ENCODE measurements around the gene CAPRIN1. TPM values are rescaled to one million over a fixed set of nuclear protein-coding genes. Genes with fewer than 3 reads are reported as not detected.

The CAPRIN1 gene
- total RNA-seq, 1 experiment from 2014 or later: 301 TPM

DNA sequence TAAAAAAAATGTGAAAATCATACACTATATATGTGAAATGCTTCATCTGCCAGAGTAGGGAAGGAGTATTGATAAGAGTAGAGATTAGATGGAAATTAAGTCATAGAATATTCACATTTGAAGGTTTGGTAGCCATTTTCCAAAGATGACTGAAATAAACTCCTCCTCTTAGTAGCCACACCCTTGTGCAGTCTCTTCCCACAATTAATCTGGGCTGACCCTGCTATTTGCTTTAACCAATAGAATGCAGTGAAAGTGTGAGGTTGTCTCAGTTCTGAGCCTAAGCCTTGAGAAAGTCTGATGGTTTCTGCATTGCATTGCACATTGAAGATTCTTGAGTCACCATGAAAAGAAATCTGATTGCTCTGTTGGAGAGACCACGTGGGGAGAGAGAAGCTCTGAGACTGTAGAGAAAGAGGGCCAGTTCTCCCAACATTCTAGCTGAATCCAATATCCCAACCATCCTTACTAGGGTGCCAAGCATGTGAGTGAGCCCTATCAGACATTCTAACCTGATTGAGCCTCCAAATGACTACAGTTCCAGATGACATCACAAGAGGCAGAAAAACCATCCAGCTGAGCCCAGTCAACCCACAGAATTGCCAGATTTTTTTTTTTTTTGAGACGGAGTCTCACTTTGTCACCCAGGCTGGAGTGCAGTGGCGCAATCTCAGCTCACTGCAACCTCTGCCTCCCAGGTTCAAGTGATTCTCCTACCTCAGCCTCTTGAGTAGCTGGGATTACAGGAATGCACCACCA is 29.4 kb upstream of the CAPRIN1 start:
- Histone ChIP-seq H2BK5ac (ENCODE audit: insufficient read length, low read length) (no peak overlapping the region), H4K8ac (replicated peaks; ENCODE audit: insufficient read length, low read depth, low read length) (no peak overlapping the region), H3K4me1 (ENCODE audit: insufficient read depth, low read length) (no peaks in the 10 kb centered on the region), H4K5ac (ENCODE audit: insufficient read length, low read depth, low read length) (no peak overlapping the region), H2AFZ (ENCODE audit: low read length) (no peak overlapping the region), H3K9ac (ENCODE audit: extremely low read depth, insufficient read length, low read length) (no peak overlapping the region), H2BK20ac (ENCODE audit: low read depth, low read length, poor library complexity, severe bottlenecking) (no peak overlapping the region), H3K4me2 (ENCODE audit: insufficient read depth, insufficient read length, low read length) (no peak overlapping the region), H3K14ac (ENCODE audit: insufficient read depth, low read length) (no peak overlapping the region), H2BK15ac (ENCODE audit: low read depth, low read length) (no peak overlapping the region), H3K79me2 (ENCODE audit: insufficient read depth, low read length) (no peaks in the 10 kb centered on the region), H3K27me3 (ENCODE audit: insufficient read depth, low read length) (no peaks in the 10 kb centered on the region), H3K23me2 (ENCODE audit: insufficient read length, low read depth, low read length, poor library complexity, severe bottlenecking) (no peaks in the 10 kb centered on the region), H2BK120ac (ENCODE audit: low read depth, low read length, poor library complexity, severe bottlenecking) (no peak overlapping the region), H3T11ph (ENCODE audit: low read length) (no peak overlapping the region), H3K4ac (ENCODE audit: low read depth, low read length) (no peak overlapping the region), H4K91ac (ENCODE audit: insufficient read length, low read depth, low read length) (no peak overlapping the region), H2AK5ac (ENCODE audit: insufficient read length, low read length) (no peak overlapping the region), H4K20me1 (ENCODE audit: control insufficient read depth, insufficient read depth, insufficient read length) (no peaks in the 10 kb centered on the region), H3K27ac (ENCODE audit: insufficient read length, low read depth, low read length) (no peak overlapping the region), H3K23ac (ENCODE audit: insufficient read length, low read depth, low read length) (no peak overlapping the region), H3K56ac (ENCODE audit: insufficient read length, low read depth, low read length) (no peak overlapping the region), H3K18ac (ENCODE audit: insufficient read length, low read depth, low read length) (no peak overlapping the region), H2BK12ac (ENCODE audit: insufficient read length, low read depth, low read length) (no peak overlapping the region), H3K79me1 (ENCODE audit: insufficient read depth, low read depth, low read length, poor library complexity, severe bottlenecking) (no peaks in the 10 kb centered on the region), H3K9me3 (ENCODE audit: control insufficient read depth, low read depth, low read length) (no peaks in the 10 kb centered on the region)
- WGBS (ENCODE audit: extremely low coverage, insufficient read length, low lambda C conversion rate): no CpG with 5 or more reads among the region's 3 CpGs
- H3K36me3 Mint-ChIP-seq (ENCODE audit: insufficient read depth in 1 of 3, low read depth in 3 of 3): no peaks in the 10 kb centered on the region; a peak in 1 of 7 replicates
- no peaks in the 10 kb centered on the region for H3K4me1 Mint-ChIP-seq
- TF ChIP-seq, protein P1, sequence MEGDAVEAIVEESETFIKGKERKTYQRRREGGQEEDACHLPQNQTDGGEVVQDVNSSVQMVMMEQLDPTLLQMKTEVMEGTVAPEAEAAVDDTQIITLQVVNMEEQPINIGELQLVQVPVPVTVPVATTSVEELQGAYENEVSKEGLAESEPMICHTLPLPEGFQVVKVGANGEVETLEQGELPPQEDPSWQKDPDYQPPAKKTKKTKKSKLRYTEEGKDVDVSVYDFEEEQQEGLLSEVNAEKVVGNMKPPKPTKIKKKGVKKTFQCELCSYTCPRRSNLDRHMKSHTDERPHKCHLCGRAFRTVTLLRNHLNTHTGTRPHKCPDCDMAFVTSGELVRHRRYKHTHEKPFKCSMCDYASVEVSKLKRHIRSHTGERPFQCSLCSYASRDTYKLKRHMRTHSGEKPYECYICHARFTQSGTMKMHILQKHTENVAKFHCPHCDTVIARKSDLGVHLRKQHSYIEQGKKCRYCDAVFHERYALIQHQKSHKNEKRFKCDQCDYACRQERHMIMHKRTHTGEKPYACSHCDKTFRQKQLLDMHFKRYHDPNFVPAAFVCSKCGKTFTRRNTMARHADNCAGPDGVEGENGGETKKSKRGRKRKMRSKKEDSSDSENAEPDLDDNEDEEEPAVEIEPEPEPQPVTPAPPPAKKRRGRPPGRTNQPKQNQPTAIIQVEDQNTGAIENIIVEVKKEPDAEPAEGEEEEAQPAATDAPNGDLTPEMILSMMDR (conservative IDR thresholded peaks at IDR 0.05): no peak
- peaks cover 2 to 4% of the 10 kb centered on the region in 2 experiments; a peak in 4 of 5 replicates for H3K9me3 Mint-ChIP-seq
- H3K4me3 Mint-ChIP-seq: no peak overlapping the region
- DNase-seq: no peak
- H3K27ac Mint-ChIP-seq: no peak overlapping the region
- H3K27me3 Mint-ChIP-seq (ENCODE audit: low read depth): no peaks in the 10 kb centered on the region; the same call in 1 of the 2 replicates
